ENCODE data around the gene GBE1. TPM values are rescaled to one million over a fixed set of nuclear protein-coding genes. Genes with fewer than 3 reads are reported as not detected.

GBE1 gene
- total RNA-seq, 1 donor from 2014 or later = 14.7 TPM

- Mint-ChIP-seq H3K4me1 (ENCODE audit: unreplicated experiment) (no peaks in the 10 kb centered on the region), H3K36me3 (no peaks in the 10 kb centered on the region), H3K9me3 (no peaks in the 10 kb centered on the region), H3K27me3 (no peaks in the 10 kb centered on the region), H3K4me3 (no peak overlapping the region), H3K27ac (no peak overlapping the region)
- DNase-seq (ENCODE audit: extremely low spot score, unreplicated experiment) = no peak
- TF ChIP-seq CTCF (conservative IDR thresholded peaks at IDR 0.05) = no peak
Measured at GRCh38 chr3:81592101-81592500, 169.3 kb downstream of the GBE1 start.

GRCh38 chr3:81585937-81586336, 175.5 kb downstream of the GBE1 start:
- no peak for TF ChIP-seq CTCF (conservative IDR thresholded peaks at IDR 0.05)
- H3K27ac Mint-ChIP-seq = no peak overlapping the region
- H3K4me1 Mint-ChIP-seq (ENCODE audit: unreplicated experiment) = no peaks in the 10 kb centered on the region
- DNase-seq (ENCODE audit: extremely low spot score, unreplicated experiment) = no peak
- H3K27me3 Mint-ChIP-seq = no peaks in the 10 kb centered on the region
- no peaks in the 10 kb centered on the region for H3K9me3 Mint-ChIP-seq
- no peak overlapping the region for H3K4me3 Mint-ChIP-seq
- no peaks in the 10 kb centered on the region for H3K36me3 Mint-ChIP-seq

GRCh38 chr3:81585056-81585455, 176.4 kb downstream of the GBE1 start:
- H3K27me3 Mint-ChIP-seq = no peaks in the 10 kb centered on the region
- peaks cover 7% of the 10 kb centered on the region for H3K4me1 Mint-ChIP-seq (ENCODE audit: unreplicated experiment)

GRCh38 chr3:81581966-81582599, 179.4 kb downstream of the GBE1 start:
- Mint-ChIP-seq H3K4me1 (ENCODE audit: unreplicated experiment) (peaks cover 7% of the 10 kb centered on the region), H3K27me3 (no peaks in the 10 kb centered on the region), H3K36me3 (no peaks in the 10 kb centered on the region), H3K4me3 (no peak overlapping the region), H3K9me3 (no peaks in the 10 kb centered on the region), H3K27ac (no peak overlapping the region)
- no peak for DNase-seq (ENCODE audit: extremely low spot score, unreplicated experiment)
- peak; percentile 79 for TF ChIP-seq CTCF (conservative IDR thresholded peaks at IDR 0.05)

More at GRCh38 chr3:81585056-81585455, 176.4 kb downstream of the GBE1 start:
- Mint-ChIP-seq H3K4me3 (no peak overlapping the region), H3K9me3 (no peaks in the 10 kb centered on the region), H3K27ac (no peak overlapping the region), H3K36me3 (no peaks in the 10 kb centered on the region)
- no peak for DNase-seq (ENCODE audit: extremely low spot score, unreplicated experiment)
- TF ChIP-seq CTCF (conservative IDR thresholded peaks at IDR 0.05) = no peak

DNA sequence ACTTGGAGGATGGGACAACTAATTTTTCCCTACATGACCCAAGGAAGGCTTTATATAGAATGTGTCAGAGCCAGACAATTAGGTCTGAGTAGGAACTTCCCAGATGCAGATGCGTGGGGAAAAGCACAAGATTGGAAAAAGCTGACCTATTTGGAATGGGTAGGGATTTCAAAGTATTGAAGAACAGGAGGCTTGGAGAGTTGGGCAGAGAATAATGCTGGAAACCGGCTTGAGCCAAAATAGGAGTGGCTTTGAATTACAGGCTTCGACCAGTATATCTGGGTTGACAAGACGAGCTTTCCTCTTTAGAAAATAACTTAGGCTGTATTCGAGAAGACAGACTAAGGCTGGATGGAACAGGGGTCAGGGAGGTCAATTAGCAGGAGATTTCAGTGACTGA, 181.1 kb downstream of the GBE1 start:
- peaks cover 7% of the 10 kb centered on the region for H3K4me1 Mint-ChIP-seq (ENCODE audit: unreplicated experiment)
- no peak overlapping the region for H3K27ac Mint-ChIP-seq
- no peaks in the 10 kb centered on the region for H3K27me3 Mint-ChIP-seq
- TF ChIP-seq CTCF (conservative IDR thresholded peaks at IDR 0.05) = no peak
- DNase-seq (ENCODE audit: extremely low spot score, unreplicated experiment) = no peak
- H3K36me3 Mint-ChIP-seq = no peaks in the 10 kb centered on the region
- no peak overlapping the region for H3K4me3 Mint-ChIP-seq
- no peaks in the 10 kb centered on the region for H3K9me3 Mint-ChIP-seq

DNA sequence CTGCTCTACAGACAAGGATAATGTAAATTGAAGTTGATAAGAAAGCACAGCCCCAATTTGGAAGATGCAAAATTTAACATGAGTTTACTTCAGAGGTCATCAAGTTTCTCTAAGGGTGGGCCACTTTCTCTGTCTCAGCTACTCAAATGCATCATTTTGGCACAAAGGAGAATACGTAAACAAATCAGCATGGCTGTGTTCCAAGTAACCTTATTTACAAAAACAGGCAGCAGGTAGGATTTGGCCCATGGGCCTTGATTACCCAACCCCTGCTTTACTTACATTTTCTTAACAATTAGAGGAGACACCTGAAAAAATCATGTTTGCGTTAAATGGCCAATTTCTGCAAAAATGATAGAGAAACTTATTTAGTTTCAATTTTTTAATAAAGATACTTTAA, 181.7 kb downstream of the GBE1 start:
- DNase-seq (ENCODE audit: extremely low spot score, unreplicated experiment) = no peak

More for the DNA sequence above, 181.7 kb downstream of the GBE1 start:
- Mint-ChIP-seq H3K36me3 (no peaks in the 10 kb centered on the region), H3K4me3 (no peak overlapping the region), H3K9me3 (no peaks in the 10 kb centered on the region), H3K4me1 (ENCODE audit: unreplicated experiment) (peaks cover 7% of the 10 kb centered on the region), H3K27me3 (no peaks in the 10 kb centered on the region), H3K27ac (no peak overlapping the region)
- no peak for TF ChIP-seq CTCF (conservative IDR thresholded peaks at IDR 0.05)
